GM21526 (cell line): Measurements from ENCODE around the gene DNM3.
"Not testable (repeated sequence)": the region's sequence is repeated elsewhere in the genome, so short reads cannot be mapped to it uniquely, and the experiment has no call there.

Experiments
- ATAC-seq: cut with Tn5 transposase; IDR thresholded peaks from one replicate; pipeline ENCODE4 v1.9.1; 2021; ENCODE audit warnings: moderate library complexity; ENCODE audit not compliant: unreplicated experiment, low FRiP score

DNM3 gene

DNA sequence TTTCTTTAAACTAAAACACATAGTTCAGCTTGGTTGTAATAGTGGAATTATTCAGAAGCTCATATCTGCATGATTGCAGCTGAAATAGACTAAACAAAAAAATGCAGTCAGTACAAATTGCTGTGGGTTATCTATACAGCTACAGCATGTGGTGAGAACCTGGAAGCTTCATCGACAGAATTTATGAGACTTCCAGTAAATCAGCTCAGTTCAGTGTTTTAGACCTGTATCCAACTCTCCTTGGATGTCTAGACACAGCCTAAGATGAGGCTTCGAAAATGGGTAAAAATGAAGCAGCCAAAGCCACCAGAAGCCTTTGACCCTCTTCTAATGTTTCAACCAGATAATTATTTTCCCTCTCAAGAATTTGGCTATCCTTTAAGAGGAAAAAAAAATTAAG, 452.1 kb downstream of the DNM3 start:
- ATAC-seq = no peak

DNA sequence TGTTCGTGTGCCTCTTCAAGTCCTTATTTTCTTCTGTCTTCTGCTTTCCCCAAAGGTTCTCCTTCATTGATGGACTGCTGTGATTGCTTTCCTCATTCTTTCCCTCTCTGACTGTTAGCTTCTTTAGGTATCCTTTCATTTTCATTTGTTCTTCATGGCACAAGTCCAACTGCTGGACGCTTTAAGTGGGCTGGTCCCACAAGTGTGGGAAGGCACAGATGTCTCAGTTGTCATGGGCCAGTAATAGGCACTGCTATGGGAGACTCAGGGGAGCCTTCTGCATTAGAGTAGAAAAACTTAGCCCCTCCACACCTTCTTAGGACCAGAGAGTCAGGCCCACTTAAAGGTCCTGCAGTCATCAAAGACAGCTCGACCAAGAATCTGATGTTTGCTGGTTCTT, 456.8 kb downstream of the DNM3 start:
- ATAC-seq = no peak

DNA sequence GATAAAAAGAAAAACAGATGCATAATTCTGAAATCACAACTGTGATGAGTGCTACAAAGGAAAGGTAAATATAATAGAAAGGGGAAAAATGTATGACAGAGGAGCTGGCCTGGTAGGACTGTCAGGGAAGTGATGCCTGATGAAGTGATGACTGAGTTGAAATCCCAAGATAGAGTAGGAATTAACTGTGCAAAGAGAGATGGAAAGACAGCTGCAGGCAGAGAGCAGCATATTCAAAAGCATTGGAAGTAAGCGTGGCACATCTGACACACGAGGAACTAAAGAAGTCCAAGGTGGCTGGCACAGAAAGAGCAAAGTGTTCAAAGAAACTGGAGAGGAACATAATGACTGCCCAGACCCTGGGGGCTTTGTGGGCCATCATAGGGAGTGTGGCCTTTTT, 457.6 kb downstream of the DNM3 start:
- ATAC-seq = no peak

DNA sequence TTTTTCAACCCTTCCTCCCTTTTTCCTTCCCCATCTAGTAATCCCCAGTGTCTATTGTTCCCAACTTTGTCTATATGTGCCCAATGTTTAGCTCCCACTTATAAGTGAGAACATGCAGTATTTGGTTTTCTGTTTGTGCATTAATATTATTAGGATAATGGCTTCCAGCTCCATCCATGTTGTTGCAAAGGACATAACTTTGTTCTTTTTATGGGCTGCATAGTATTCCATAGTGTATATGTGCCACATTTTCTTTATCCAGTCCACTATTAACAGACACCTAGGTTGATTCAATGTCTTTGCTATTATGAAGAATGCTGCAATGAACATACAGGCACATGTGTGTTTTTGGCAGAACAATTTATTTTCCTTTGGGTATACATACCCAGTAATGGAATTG, 458.2 kb downstream of the DNM3 start:
- ATAC-seq = no peak

DNA sequence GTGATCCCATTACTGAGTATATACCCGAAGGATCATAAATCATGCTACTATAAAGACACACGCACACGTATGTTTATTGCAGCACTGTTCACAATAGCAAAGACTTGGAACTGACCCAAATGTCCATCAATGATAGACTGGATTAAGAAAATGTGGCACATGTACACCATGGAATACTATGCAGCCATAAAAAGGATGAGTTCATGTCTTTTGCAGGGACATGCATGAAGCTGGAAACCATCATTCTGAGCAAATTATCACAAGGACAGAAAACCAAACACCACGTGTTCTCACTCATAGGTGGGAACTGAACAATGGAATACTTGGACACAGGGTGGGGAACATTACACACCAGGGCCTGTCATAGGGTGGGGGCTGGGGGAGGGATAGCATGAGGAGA, 466.2 kb downstream of the DNM3 start:
- ATAC-seq = not testable (repeated sequence)

DNA sequence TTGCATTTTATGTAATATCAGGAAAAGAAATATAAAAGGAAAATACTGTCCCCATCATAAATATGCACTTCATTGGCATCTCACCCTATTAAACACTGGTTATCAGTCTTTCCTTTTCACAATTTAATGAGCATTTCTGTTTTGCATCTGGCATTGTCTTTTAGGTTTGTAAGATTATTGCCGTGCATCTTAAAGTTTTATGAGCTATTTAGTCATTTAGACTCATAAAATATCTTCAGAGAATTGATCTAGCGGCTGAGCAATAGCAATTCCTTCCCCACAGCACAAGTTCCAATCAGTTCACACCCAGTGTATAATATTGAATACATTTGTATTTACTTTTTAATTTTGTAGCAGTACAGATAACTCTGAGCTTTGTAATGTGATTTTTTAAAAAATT, 466.8 kb downstream of the DNM3 start:
- no peak for ATAC-seq

DNA sequence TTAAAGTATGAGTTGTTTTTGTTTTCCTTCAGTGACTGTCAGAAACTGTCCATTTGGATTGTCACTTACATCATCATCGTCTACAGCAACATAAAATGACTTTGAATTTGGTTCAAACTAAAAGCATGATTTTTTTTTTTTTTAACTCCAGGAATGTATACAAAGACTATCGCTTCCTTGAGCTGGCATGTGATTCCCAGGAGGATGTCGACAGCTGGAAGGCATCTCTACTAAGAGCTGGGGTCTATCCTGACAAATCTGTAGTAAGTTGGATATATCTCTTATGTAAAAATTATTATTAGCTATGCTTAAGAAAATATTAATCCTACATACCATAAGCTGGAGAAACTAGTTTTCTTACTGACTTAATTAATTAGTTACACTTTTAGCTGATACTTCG, 467.3 kb downstream of the DNM3 start:
- no peak for ATAC-seq

DNA sequence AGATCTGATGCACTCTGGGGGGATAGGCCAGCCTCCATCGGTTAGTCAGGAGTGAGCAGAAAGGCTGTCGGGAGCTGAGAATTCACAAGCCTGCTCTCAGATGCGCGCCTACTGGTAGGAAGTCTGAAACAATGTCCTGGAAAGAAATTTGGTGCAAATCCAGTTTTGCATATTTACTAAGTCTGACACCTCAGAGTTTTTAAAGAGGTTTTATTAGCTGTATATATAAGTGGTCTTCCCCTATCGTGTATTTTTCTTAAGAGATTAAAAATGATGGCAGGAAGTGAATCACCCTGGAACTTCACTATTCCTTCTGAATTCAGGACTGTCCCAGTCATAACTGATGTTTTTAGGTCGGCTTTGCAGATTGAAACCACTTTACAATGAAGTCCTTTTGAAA, 479.4 kb downstream of the DNM3 start:
- ATAC-seq = no peak

DNA sequence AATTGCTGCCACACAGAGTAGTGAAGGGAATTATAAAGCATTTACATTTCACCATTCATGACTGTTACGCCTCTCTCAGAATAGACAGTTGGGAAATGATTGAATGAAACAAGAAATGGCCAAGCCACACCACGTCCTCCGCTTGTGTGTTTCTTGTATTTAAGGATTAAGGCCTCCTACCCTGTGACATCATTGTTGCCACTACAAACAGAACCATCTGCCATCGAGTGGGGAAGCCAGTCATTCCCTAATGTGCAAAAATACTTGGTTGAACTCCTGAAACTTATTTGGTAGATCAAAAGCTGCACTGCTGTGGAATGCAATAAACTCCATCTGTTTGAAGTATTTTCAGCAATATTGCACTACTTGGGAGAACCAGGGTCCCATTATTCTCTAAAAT, 480.2 kb downstream of the DNM3 start:
- ATAC-seq = no peak

DNA sequence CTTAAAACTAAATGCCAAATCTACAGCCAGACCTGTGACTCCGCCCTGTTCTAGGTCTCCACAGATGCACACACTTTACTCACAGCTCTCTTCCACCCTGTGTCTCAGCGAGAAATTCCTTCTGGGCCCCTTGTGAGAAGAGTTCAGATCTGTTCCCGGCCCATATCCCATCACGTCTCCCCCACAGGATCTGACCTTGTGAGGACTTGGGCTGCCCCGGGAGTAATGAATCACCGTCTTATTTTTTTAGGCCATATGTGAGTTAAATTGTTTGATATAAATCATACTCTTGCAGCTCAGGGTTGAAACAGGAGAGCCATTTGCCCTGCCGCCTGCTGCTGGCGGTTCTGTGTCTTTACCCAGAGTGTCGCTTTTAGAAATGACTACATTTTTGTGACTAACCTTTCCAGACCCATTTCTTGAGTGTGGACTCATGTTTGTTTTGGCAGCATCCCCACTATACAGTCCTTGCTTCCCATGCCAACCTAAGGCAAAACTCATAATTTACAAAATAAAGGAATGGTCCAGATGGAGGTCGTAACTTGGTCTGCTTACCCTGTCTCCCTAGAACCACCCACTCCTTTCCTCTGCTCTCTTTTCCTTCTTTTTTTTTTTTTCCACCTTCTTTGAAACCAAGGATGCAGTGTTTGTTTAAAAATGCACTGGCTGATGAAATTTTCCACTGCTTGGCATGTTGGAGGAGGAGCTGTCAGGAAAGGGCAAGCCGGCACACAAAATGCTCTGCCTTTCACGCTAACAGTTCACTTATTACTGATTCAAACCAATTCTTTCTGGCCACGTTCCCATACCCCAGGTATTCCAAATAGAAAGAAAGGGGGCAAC, 481.1 kb downstream of the DNM3 start:
- no peak for ATAC-seq

DNA sequence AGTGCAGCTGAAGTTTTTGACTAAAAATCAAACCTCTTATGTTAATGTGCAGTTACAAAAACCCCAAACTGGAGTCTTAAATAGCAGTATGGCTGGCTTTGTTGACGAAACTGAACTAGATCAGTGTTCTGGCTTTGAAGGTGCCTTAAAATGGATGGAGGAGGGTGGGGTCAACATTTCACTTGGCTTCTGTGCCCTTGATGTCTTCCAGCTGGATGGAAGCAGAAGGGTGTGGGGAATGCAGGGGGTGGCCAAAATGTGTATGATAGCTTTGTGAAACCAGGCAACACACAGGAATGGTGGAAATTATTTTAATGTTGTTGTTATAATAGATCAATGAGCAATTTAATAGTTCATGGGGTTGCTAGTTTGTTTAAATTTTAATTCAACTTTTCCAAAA, 482.4 kb downstream of the DNM3 start:
- ATAC-seq = no peak

DNA sequence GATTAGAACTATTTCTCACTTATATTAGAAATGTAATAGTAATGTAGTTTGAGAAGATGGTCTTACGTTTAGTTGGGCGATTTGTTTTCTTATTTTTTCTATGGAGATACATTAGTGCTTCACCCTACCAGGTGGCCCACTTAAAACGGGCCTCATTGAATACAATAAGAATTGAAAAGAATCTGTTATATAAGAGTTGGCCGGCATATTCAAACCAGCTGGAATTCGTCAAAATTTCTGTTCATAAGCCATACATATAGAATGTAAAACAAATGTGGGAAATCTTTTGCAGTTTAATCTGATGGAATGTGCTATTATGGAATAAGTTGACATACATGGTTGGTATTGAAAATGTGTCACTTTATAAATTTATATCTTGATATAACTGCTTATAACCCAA, 482.8 kb downstream of the DNM3 start:
- no peak for ATAC-seq

DNA sequence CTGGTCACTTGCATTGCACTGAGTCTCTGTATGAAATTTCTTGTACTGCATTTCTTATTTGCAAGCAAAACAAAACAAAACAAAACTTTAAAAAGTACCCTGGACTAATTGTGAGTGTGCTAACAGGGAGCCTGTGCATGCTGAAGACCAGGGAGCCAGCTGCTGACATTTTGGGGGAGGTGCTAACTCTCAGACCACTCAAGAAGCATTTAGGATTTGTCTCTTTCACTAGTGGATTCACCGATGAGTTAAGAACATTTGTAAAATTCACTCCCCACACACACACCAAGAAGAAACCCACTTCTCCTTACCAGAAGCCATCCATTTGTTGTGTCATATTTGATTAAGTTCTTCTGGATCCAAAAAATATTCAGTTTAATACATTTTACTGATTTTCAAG, 483.5 kb downstream of the DNM3 start:
- ATAC-seq = no peak

DNA sequence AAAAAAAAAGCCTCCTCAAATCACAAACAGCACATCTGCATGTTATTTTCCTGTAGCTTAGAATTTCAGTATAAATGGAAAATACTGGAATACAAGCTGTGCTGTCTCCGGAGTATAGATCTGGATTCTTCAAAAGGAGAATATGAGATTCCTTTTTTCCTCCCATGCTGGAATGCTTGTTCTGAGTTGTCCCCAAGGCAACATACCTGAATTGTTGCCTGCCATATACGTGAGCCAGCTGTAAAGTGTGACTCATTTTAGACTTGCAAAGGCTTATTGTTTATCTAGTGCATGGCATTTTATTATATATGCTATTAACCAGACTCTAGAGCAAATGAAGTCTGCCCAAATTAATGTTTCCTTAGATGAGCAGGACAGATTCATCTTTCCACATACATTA, 484.2 kb downstream of the DNM3 start:
- no peak for ATAC-seq

DNA sequence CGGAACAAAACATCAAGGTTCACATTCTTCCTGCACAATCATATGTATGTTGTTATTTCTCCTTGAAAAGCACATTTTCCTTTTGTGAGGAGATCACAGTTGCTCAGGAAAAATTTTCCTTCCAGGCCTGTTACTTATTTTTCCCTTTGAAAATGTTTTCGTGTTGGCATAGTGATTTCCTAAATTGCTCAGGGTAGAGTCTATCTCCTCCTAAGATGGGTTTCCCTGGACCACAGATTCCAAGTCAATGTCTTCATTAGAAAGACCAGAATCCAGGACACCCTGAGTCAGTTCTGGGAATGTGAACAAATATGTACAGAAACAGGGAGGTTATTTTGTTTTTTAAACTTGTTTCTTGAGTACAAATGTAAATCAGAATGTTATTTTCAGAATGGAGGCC, 484.8 kb downstream of the DNM3 start:
- no peak for ATAC-seq

DNA sequence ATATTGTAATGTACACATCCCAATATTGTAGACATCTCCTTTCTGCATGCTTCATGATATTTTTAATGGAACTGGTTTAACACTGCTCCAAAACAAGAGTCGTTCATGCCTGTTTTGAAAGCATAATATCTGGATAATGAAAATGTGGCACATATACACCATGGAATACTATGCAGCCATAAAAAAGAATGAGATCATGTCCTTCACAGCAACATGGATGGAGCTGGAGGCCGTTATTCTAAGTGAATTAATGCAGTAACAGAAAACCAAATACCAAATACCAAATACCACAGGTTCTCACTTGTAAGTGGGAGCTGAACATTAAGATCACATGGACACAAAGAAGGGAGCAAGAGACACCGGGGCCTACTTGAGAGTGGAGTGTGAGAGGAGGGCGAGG, 487.0 kb downstream of the DNM3 start:
- ATAC-seq = no peak

DNA sequence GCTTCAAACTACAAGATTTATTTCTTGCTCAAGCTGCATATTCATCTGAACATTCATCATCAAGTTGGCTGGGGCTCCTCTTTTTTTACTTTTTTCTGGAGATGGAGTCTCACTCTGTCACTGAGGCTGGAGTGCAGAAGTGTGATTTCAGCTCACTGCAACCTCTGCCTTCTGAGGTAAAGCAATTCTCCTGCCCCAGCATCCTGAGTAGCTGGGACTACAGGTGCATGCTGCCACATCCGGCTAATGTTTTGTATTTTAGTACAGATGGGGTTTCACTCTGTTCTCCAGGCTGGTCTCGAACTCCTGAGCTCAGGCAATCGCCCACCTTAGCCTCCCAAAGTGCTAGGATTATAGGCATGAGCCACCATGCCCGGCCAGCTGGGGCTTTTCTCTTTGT, 490.9 kb downstream of the DNM3 start:
- ATAC-seq = no peak

DNA sequence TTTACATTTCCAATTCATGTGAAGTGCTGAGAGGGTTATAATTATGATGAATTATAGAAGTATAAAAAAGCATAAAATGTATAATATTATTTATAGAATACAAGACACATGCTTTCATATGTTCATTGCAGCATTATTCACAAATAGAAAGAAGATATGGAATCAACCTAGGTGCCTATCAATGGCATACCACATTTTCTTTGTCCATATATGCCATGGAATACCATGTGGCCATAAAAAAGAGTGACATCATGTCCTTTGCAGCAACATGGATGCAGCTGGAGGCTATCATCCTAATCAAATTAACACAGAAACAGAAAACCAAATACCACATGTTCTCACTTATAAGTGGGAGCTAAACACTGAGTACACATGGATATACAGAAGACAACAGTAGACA, 494.1 kb downstream of the DNM3 start:
- ATAC-seq = no peak

DNA sequence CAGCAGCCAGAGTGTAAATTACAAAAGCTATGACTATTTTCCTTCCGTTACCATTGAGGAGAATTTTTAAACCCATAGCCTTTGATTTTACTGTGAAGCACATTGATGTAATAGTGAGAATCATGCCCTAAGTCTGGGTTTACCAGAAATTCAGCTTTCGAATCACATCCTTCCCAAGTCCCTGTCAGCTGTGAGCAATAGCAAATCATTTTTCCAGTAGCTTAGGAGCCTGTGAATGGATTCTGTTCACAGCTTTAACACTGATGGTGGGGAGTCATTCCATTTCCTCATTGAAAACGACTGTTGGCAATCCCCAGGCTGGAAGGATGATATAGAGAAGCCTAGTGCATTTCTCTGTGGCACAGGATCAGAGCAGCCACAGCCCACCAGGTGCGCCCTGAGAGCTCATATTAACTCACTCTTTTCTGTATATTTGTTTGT, 497.0 kb downstream of the DNM3 start:
- no peak for ATAC-seq

DNA sequence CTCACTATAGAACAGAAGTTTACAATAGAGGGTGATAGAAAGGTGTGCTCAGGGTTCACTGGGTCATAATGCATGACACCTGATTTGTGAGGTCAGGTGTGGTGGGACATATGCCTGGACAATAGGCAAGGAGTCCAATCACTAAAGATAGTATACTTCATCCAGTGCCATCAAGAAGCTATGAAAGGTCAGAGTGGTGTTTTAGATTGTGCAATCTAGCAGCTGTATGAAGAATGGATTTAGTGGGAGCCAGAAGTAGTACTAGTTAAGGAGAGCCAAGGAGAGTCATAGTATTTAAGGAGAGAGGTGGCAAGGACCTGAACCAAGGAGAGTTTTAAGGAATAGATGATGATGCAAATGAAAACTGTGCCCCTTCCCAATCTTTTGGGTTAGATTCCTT, 498.5 kb downstream of the DNM3 start:
- ATAC-seq = no peak

DNA sequence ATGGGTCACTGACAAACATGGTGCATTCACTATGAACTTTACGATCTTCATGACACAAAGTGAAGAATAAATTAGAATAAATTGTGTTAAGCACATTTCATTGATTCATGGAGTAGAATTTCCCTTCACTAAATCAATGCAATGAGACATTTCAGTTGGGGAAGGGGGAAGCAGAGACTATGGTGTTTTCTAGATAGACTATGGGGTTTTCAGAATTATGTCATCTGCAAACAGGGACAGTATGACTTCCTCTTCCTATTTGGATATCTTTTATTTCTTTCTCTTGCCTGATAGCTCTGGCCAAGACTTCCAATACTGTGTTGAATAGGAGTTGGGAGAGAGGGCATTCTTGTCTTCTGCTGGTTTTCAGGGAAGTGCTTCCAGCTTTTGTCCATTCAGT, 499.2 kb downstream of the DNM3 start:
- ATAC-seq = no peak

DNA sequence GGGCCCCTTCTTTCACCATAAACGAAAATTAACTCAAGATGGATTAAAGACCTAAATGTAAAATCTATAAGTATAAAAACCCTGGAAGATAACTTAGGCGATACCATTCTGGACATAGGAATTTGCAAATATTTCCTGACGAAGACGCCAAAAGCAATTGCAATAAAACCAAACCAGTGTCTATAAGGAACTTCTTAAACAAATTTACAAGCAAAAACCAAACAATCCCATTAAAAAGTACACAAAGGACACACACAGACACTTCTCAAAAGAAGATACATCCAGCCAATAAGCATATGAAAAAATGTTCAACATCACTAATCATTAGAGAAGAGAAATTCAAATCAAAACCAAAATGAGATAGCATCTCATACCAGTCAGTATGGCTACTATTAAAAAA, 500.4 kb downstream of the DNM3 start:
- ATAC-seq = no peak
